Fibroblast of lung (primary cell): Measurements from ENCODE around the gene LRP8. TPM values are rescaled to one million over a fixed set of nuclear protein-coding genes. Genes with fewer than 3 reads are reported as not detected.

Experiments
- DNase-seq, 2 donors: peaks; one replicate each; pipeline versions ENCODE4 v3.0.0 to v3.0.0-alpha.2; 2010; ENCODE audit warnings: low read depth in 2 of 2
- H2AFZ ChIP-seq: 2 replicates; pipeline ENCODE4 v1.5.1; 2012; ENCODE audit warnings: low read length, control low read depth, inconsistent platforms
- H3K27ac ChIP-seq: 2 replicates; pipeline ENCODE4 v1.5.1; 2011; ENCODE audit warnings: low read length, control low read depth; ENCODE audit not compliant: insufficient read depth
- H3K27me3 ChIP-seq: 2 replicates; pipeline ENCODE4 v1.5.1; 2011; ENCODE audit warnings: mild to moderate bottlenecking, low read length; ENCODE audit not compliant: control insufficient read depth, insufficient read depth
- H3K36me3 ChIP-seq: 2 replicates; pipeline ENCODE4 v1.5.1; 2011; ENCODE audit warnings: low read length; ENCODE audit not compliant: control insufficient read depth, insufficient read depth
- H3K4me1 ChIP-seq: 2 replicates; pipeline ENCODE4 v1.5.1; 2011; ENCODE audit warnings: low read length; ENCODE audit not compliant: control insufficient read depth, insufficient read depth; ENCODE audit errors: extremely low read depth
- H3K4me2 ChIP-seq: 2 replicates; pipeline ENCODE4 v1.5.1; 2011; ENCODE audit warnings: low read length, control low read depth; ENCODE audit not compliant: insufficient read depth; ENCODE audit errors: extremely low read depth
- H3K4me3 ChIP-seq, 4 experiments: fragments of 200-600 bp in 1 of 4; sonication (generic) in 1 of 4; replicated peaks in 1 of 4; 2 replicates each; pipeline ENCODE4 v1.5.1; 2011 to 2016; ENCODE audit warnings: low read length in 4 of 4, low read depth in 3 of 4, mild to moderate bottlenecking in 3 of 4, control low read depth in 2 of 4, inconsistent platforms in 1 of 4, mixed read lengths in 1 of 4; ENCODE audit not compliant: insufficient read depth in 1 of 4; ENCODE audit errors: control extremely low read depth in 1 of 4
- H3K79me2 ChIP-seq: 2 replicates; pipeline ENCODE4 v1.5.1; 2012; ENCODE audit warnings: mild to moderate bottlenecking, low read length, inconsistent platforms; ENCODE audit not compliant: control insufficient read depth, insufficient read depth
- H3K9ac ChIP-seq: 2 replicates; pipeline ENCODE4 v1.5.1; 2011; ENCODE audit warnings: mild to moderate bottlenecking, low read length, control low read depth; ENCODE audit not compliant: insufficient read depth
- H3K9me3 ChIP-seq: 2 replicates; pipeline ENCODE4 v1.5.1; 2012; ENCODE audit warnings: low read depth, low read length; ENCODE audit not compliant: control insufficient read depth, insufficient read depth
- H4K20me1 ChIP-seq: 2 replicates; pipeline ENCODE4 v1.5.1; 2011; ENCODE audit warnings: low read length; ENCODE audit not compliant: control insufficient read depth, insufficient read depth; ENCODE audit errors: extremely low read depth
- EZH2 ChIP-seq: IDR thresholded peaks from 2 replicates; pipeline ENCODE4 v1.5.1; 2012; ENCODE audit warnings: low read length, control low read depth, mild to moderate bottlenecking; ENCODE audit errors: missing control alignments
- polyA plus RNA-seq, 2 donors: library from polyadenylated mRNA; depleted of rRNA in 1 of 2; stranded (reverse) in 1 of 2; unstranded in 1 of 2; fragments of >200 nt; gene quantifications; 2 replicates each; pipeline ENCODE4 v1.2.1, GENCODE V29; 2011 to 2012; ENCODE audit warnings: missing spikeins in 1 of 2
- total RNA-seq: library from RNA; depleted of rRNA; stranded (reverse); fragments of >200 nt; gene quantifications from 2 replicates; pipeline ENCODE4 v1.2.1, GENCODE V29; 2014
- TF ChIP-seq, protein P1 (sequence below), 2 donors: IDR thresholded peaks in 1 of 2; conservative IDR thresholded peaks in 1 of 2; 1 replicate in 1 of 2; 2 replicates in 1 of 2; pipeline ENCODE4 v1.5.1; 2011 to 2012; ENCODE audit warnings: low read length in 2 of 2, control low read depth in 1 of 2, inconsistent platforms in 1 of 2, low read depth in 1 of 2, mild to moderate bottlenecking in 1 of 2

The LRP8 gene
- total and polyA plus RNA-seq, 2 donors (not counting 1 experiment from before 2014, with no cell fraction given) = 8.4 to 10.3 TPM

DNA sequence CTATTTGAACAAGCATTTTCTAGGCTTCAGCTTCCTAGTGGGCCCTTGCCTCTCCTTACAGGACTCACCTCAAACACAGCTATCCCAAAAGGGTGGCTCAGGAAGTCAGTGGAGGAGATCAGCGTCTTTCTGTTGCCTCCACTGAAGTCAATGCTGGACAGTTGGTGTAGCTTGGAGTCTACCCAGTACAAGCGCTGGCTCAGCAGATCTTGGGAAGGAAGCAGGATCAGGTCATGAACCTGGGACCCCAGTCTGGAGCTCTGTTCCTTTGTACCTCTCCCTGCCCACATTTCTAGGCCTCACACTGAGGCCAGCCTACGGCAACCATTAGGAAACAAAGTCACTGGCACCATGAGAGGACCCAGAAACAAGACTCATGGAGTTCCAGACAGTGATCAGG lies 65.9 kb downstream of the LRP8 start:
- Histone ChIP-seq H3K9ac (no peak overlapping the region), H3K27me3 (no peaks in the 10 kb centered on the region), H3K4me3 (no peak overlapping the region), H3K4me1 (no peaks in the 10 kb centered on the region), H2AFZ (no peak overlapping the region), H3K9me3 (no peaks in the 10 kb centered on the region), H3K79me2 (no peaks in the 10 kb centered on the region), H3K27ac (no peak overlapping the region), H3K4me2 (no peak overlapping the region), H3K36me3 (peaks cover 7% of the 10 kb centered on the region), H4K20me1 (no peaks in the 10 kb centered on the region)
- no peak for DNase-seq
- TF ChIP-seq EZH2 = no peak
- TF ChIP-seq, protein P1, sequence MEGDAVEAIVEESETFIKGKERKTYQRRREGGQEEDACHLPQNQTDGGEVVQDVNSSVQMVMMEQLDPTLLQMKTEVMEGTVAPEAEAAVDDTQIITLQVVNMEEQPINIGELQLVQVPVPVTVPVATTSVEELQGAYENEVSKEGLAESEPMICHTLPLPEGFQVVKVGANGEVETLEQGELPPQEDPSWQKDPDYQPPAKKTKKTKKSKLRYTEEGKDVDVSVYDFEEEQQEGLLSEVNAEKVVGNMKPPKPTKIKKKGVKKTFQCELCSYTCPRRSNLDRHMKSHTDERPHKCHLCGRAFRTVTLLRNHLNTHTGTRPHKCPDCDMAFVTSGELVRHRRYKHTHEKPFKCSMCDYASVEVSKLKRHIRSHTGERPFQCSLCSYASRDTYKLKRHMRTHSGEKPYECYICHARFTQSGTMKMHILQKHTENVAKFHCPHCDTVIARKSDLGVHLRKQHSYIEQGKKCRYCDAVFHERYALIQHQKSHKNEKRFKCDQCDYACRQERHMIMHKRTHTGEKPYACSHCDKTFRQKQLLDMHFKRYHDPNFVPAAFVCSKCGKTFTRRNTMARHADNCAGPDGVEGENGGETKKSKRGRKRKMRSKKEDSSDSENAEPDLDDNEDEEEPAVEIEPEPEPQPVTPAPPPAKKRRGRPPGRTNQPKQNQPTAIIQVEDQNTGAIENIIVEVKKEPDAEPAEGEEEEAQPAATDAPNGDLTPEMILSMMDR (conservative IDR thresholded peaks at IDR 0.05 in 1 of 2, IDR thresholded peaks at IDR 0.05 in 1 of 2; ENCODE audit: low read depth in 1 of 2, low read length in 2 of 2) = no peak

GRCh38 chr1:53260631-53261247 lies 67.1 kb downstream of the LRP8 start:
- Histone ChIP-seq H3K9ac (no peak overlapping the region), H3K4me1 (no peaks in the 10 kb centered on the region), H3K27me3 (no peaks in the 10 kb centered on the region), H3K27ac (no peak overlapping the region), H4K20me1 (no peaks in the 10 kb centered on the region), H3K9me3 (no peaks in the 10 kb centered on the region), H3K36me3 (peaks cover 5% of the 10 kb centered on the region), H2AFZ (no peak overlapping the region), H3K4me2 (no peak overlapping the region), H3K79me2 (no peaks in the 10 kb centered on the region), H3K4me3 (no peak overlapping the region)
- DNase-seq = no peak
- no peak for TF ChIP-seq EZH2
- TF ChIP-seq, protein P1 (conservative IDR thresholded peaks at IDR 0.05 in 1 of 2, IDR thresholded peaks at IDR 0.05 in 1 of 2; ENCODE audit: low read depth in 1 of 2, low read length in 2 of 2) = no peak

DNA sequence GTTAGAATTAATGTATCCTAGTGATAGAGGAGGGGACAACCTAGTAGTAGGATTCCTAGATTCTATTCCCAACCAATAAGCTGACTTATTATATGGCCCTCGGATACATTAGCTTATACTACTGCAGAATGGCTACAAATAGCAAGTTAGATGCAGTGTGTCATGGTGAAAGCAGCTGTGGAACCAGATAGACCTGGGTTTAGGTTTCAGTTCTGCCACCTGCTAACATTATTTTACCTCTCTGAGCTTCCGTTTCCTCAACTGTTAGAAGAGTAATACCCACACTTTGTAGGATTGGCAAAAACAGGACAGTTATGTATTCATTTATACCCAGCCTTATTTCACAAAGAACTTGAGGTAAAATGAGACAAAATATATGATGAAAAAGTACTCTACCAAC lies 67.9 kb downstream of the LRP8 start:
- Histone ChIP-seq H3K9ac (no peak overlapping the region), H3K4me1 (no peaks in the 10 kb centered on the region), H3K9me3 (no peaks in the 10 kb centered on the region), H3K27ac (no peak overlapping the region), H3K36me3 (peaks cover 5% of the 10 kb centered on the region), H3K4me3 (no peak overlapping the region), H3K4me2 (no peak overlapping the region), H3K27me3 (no peaks in the 10 kb centered on the region), H3K79me2 (no peaks in the 10 kb centered on the region), H2AFZ (no peak overlapping the region), H4K20me1 (no peaks in the 10 kb centered on the region)
- no peak for DNase-seq
- no peak for TF ChIP-seq EZH2
- TF ChIP-seq, protein P1 (conservative IDR thresholded peaks at IDR 0.05 in 1 of 2, IDR thresholded peaks at IDR 0.05 in 1 of 2; ENCODE audit: low read depth in 1 of 2, low read length in 2 of 2) = no peak
